ENCODE data around the gene ATXN7.

Gene ATXN7

GRCh38 chr3:63908081-63908736 lies 44.5 kb downstream of the ATXN7 start:
- DNase-seq: no peak

- no peak for DNase-seq
These were observed 45.1 kb downstream of the ATXN7 start for GRCh38 chr3:63908776-63909175.

GRCh38 chr3:63909431-63909830 lies 45.8 kb downstream of the ATXN7 start:
- no peak for DNase-seq

- DNase-seq: no peak
These were observed 46.3 kb downstream of the ATXN7 start for GRCh38 chr3:63910001-63910400.

GRCh38 chr3:63910891-63911290 lies 47.2 kb downstream of the ATXN7 start:
- no peak for DNase-seq

GRCh38 chr3:63911509-63911872 lies 47.8 kb downstream of the ATXN7 start:
- DNase-seq: no peak

GRCh38 chr3:63911873-63912767 lies 48.5 kb downstream of the ATXN7 start, which contains the start of gene SCAANT1:
Gene SCAANT1 (minus strand): TSS chr3:63912383.
- DNase-seq: peak; percentile 81

GRCh38 chr3:63912768-63913588 lies 49.3 kb downstream of the ATXN7 start:
- peak; percentile 31 for DNase-seq

GRCh38 chr3:63914312-63914711 lies 50.6 kb downstream of the ATXN7 start:
- no peak for DNase-seq

- DNase-seq: no peak
These were observed 54.7 kb downstream of the ATXN7 start for GRCh38 chr3:63918321-63918720.

GRCh38 chr3:63920001-63920400 lies 56.3 kb downstream of the ATXN7 start:
- DNase-seq: no peak

- DNase-seq: no peak
These were observed 58.2 kb downstream of the ATXN7 start for GRCh38 chr3:63921741-63922482.

GRCh38 chr3:63922491-63923199 lies 59.0 kb downstream of the ATXN7 start:
- no peak for DNase-seq

GRCh38 chr3:63926309-63926708 lies 62.6 kb downstream of the ATXN7 start:
- DNase-seq: no peak

- peak; percentile 43 for DNase-seq
These were observed 64.0 kb downstream of the ATXN7 start for GRCh38 chr3:63927422-63928280.

- no peak for DNase-seq
These were observed 67.6 kb downstream of the ATXN7 start for GRCh38 chr3:63931290-63931689.

- no peak for DNase-seq
These were observed 69.0 kb downstream of the ATXN7 start for GRCh38 chr3:63932509-63933212.

- DNase-seq: no peak
These were observed 69.8 kb downstream of the ATXN7 start for GRCh38 chr3:63933459-63933858.

GRCh38 chr3:63934041-63934866 lies 70.6 kb downstream of the ATXN7 start:
- DNase-seq: no peak

Data from NCI-H146 (cell line).